Heart right ventricle (tissue), 16 donors: ENCODE data around the gene STPG3. TPM values are rescaled to one million over a fixed set of nuclear protein-coding genes. Genes with fewer than 3 reads are reported as not detected.

ENCODE experiments used
- ATAC-seq, 8 donors: fragments of 200-7000 bp; cut with Tn5 transposase; one replicate each; pipeline ENCODE4 v1.9.1; 2020; ENCODE audit warnings: mild to moderate bottlenecking in 8 of 8, moderate library complexity in 8 of 8, moderate number of reproducible peaks in 1 of 8
- DNase-seq, 2 donors: peaks; one replicate each; pipeline ENCODE4 v3.0.0-alpha.2; 2020
- H3K27ac ChIP-seq, 10 donors: fragments of 200-600 bp; sonication (generic) in 2 of 10; one replicate each; pipeline versions ENCODE4 v1.5.0 to v1.8.0; 2020 to 2022; ENCODE audit warnings: mild to moderate bottlenecking in 3 of 10
- H3K27me3 ChIP-seq, 7 donors: fragments of 200-600 bp; one replicate each; pipeline ENCODE4 v1.8.0; 2021 to 2022; ENCODE audit warnings: mild to moderate bottlenecking in 2 of 7
- H3K36me3 ChIP-seq, 9 donors: fragments of 200-600 bp; sonication (generic) in 1 of 9; one replicate each; pipeline versions ENCODE4 v1.5.0 to v1.8.0; 2020 to 2022; ENCODE audit warnings: mild to moderate bottlenecking in 2 of 9
- H3K4me1 ChIP-seq, 9 donors: fragments of 200-600 bp; sonication (generic) in 1 of 9; one replicate each; pipeline versions ENCODE4 v1.5.0 to v1.8.0; 2020 to 2022; ENCODE audit warnings: mild to moderate bottlenecking in 4 of 9
- H3K4me3 ChIP-seq, 10 donors: fragments of 200-600 bp; sonication (generic) in 2 of 10; one replicate each; pipeline versions ENCODE4 v1.5.0 to v1.8.0; 2020 to 2022; ENCODE audit warnings: mild to moderate bottlenecking in 7 of 10, moderate library complexity in 2 of 10
- H3K9me3 ChIP-seq, 11 donors: fragments of 200-600 bp in 10 of 11; sonication (generic) in 2 of 11; one replicate each; pipeline versions ENCODE4 v1.5.0 to v1.8.0; 2013 to 2022; ENCODE audit warnings: mild to moderate bottlenecking in 2 of 11, control low read depth in 1 of 11, moderate library complexity in 1 of 11
- WGBS, 2 donors: extraction: QIAGEN DNeasy Blood & Tissue Kit; methylation state at CpG; one replicate each; pipeline ENCODE4 v1.1.7; 2013; ENCODE audit warnings: inconsistent platforms in 1 of 2; 5-methylcytosine and 5-hydroxymethylcytosine counted together
- intact Hi-C, 10 donors: fragments of 100-400 bp; cut with DNase I; formaldehyde crosslinking; loops; one replicate each; pipeline versions ENCODE4 v1.11.1 to v1.14.2; 2022
- polyA plus RNA-seq, 2 donors: library from polyadenylated mRNA; stranded (reverse); fragments of 200-250 nt; gene quantifications; one replicate each; pipeline ENCODE4 v1.2.3, GENCODE V29; 2013
- total RNA-seq, 10 donors: library from RNA; stranded (reverse); fragmentation: NEBNext Ultra II Directional in 3 of 10; extraction: Animal tissue kit (Norgen Biotek cat#: 25700) in 3 of 10; gene quantifications; one replicate each; pipeline versions ENCODE4 v1.2.1 to v1.2.4, GENCODE V29; 2021 to 2023
- TF ChIP-seq, protein P1 (sequence below), 9 donors: fragments of 200-600 bp; sonication (generic) in 2 of 9; IDR thresholded peaks; one replicate each; pipeline versions ENCODE4 v1.5.0 to v1.8.0; 2021 to 2022; ENCODE audit warnings: antibody characterized with exemption in 9 of 9, mild to moderate bottlenecking in 5 of 9, moderate library complexity in 1 of 9
- donor health status: Arrhythmogenic right ventricular cardiomyopathy.
- donor health status: ischemic (EF 13 %, LVEDD 7.1; RV severe dilation, severe dysfunction).
- donor health status: healthy with polysubstance abuse.
- donor health status: DM: no; HTN: yes; CAD: no.
- donor health status: DM: no; HTN: no; CAD: no.
- donor health status: ischemic (EF 25% LVEDD 6.9; RV normal size, moderate dysfunction).
- donor health status: ischemic (EF 25% LVEDD 5.7; RV mildly dilated, moderate dysfunction).
- donor health status: healthy.
- donor health status: DM: yes; HTN: yes; CAD: no.
- donor health status: Ischemic cardiomyopathy.
- donor health status: ischemic (EF 35%, LVEDD 5.7; RV mildly dilated, moderate dysfunction).
- donor health status: nonischemic (EF 11% LVEDD 7.7; RV severe dilation, severe dysfunction).
- donor health status: DM: yes; HTN: yes; CAD: no.
- donor health status: PGD.
- donor health status: ischemic (EF 29% LVEDD 5.4; RV normal size, mild dysfunction).
- donor health status: nonischemic (EF 23%, LVEDD 6.1; RV moderate dilation, normal function).

The STPG3 gene
- total and polyA plus RNA-seq, 12 donors, result 0.24 to 0.44 (median 0.32) TPM; not detected in 8

DNA sequence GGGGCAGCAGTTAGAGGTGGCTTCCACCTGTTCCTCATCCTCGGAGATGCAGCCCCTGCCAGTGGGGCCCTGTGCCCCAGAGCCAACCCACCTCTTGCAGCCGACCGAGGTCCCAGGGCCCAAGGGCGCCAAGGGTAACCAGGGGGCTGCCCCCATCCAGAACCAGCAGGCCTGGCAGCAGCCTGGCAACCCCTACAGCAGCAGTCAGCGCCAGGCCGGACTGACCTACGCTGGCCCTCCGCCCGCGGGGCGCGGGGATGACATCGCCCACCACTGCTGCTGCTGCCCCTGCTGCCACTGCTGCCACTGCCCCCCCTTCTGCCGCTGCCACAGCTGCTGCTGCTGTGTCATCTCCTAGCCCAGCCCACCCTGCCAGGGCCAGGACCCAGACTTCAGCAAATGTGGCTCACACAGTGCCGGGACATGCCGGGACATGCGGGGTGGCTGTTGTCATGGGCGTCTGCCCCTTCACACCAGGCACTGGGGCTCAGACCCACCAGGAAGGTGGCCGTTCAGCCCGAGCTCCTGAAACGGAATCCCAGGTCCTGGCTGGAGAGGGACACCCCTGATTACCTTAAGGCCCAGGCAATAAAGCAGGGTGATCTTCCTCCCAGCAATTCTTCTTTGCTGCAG is 25.3 kb upstream of the STPG3 start:
- Histone ChIP-seq H3K9me3 (no peaks in the 10 kb centered on the region), H3K27ac (no peak overlapping the region), H3K27me3 (peaks cover 7 to 33% (median 29%) of the 10 kb centered on the region in 7 donors), H3K36me3 (no peaks in the 10 kb centered on the region), H3K4me3 (no peak overlapping the region), H3K4me1 (peaks cover 7 to 32% (median 24%) of the 10 kb centered on the region in 9 donors)
- DNase-seq (no peak), ATAC-seq (no peak)
- intact Hi-C loops, result loop anchor here in 8 of 10 donors (2.0 to 5.0 kb wide), 8 partner anchors 34 to 109 kb away; partner anchors contain the start of genes ANAPC2 (in 2 of the 8) and SSNA1 (in 2 of the 8)
- 76 to 84% methylated on average over 21 of the region's 21 CpGs for WGBS, 2 donors
- TF ChIP-seq, protein P1, sequence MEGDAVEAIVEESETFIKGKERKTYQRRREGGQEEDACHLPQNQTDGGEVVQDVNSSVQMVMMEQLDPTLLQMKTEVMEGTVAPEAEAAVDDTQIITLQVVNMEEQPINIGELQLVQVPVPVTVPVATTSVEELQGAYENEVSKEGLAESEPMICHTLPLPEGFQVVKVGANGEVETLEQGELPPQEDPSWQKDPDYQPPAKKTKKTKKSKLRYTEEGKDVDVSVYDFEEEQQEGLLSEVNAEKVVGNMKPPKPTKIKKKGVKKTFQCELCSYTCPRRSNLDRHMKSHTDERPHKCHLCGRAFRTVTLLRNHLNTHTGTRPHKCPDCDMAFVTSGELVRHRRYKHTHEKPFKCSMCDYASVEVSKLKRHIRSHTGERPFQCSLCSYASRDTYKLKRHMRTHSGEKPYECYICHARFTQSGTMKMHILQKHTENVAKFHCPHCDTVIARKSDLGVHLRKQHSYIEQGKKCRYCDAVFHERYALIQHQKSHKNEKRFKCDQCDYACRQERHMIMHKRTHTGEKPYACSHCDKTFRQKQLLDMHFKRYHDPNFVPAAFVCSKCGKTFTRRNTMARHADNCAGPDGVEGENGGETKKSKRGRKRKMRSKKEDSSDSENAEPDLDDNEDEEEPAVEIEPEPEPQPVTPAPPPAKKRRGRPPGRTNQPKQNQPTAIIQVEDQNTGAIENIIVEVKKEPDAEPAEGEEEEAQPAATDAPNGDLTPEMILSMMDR (IDR thresholded peaks at IDR 0.05), result no peak

DNA sequence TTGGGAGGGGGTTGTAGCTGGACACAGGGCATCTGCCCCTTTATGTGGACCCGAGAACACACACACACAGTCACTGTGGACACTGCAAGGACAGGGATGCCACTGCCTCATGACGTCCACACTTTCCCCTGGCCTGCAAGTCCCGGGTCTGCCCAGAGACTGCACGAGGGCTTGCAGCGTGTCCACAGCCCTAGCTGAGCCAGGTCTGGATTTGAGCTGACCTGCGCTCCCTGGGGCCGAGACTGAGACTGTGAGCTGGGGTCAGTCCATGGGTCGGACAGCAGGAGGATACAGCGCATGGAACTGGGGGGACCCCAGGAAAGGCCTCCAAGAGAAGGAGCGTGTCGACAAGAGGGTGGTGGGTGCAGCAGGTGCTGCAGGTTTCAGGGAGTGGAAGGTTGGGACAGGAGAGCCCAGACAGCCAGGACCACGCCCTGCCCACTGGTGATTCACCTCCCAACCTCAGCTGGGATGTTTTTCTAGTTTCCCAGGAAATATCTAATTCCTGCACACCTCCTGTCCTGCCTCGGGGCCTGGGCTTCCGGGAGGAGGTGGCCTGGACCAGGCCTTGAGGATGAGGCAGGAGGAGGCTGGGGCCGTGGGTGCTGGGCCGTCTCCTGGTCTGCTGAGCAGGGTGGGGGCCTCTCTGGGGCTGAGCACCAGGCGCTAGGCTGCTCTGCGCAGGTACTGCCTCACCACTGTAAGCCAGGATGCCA is 24.6 kb upstream of the STPG3 start:
- Histone ChIP-seq H3K4me3 (no peak overlapping the region), H3K27ac (no peak overlapping the region), H3K4me1 (peaks cover 7 to 27% (median 21%) of the 10 kb centered on the region in 9 donors), H3K9me3 (no peaks in the 10 kb centered on the region), H3K27me3 (peaks cover 9 to 36% (median 35%) of the 10 kb centered on the region in 7 donors), H3K36me3 (no peaks in the 10 kb centered on the region)
- TF ChIP-seq, protein P1 (IDR thresholded peaks at IDR 0.05), result no peak
- no peak for ATAC-seq
- WGBS, 2 donors, result 74 to 78% methylated on average over 18 of the region's 18 CpGs
- DNase-seq, result no peak
- intact Hi-C loops, result loop anchor here in 8 of 10 donors (1.0 to 5.0 kb wide), 8 partner anchors 34 to 110 kb away; partner anchors contain the start of genes ANAPC2 (in 1 of the 8) and SSNA1 (in 1 of the 8)

DNA sequence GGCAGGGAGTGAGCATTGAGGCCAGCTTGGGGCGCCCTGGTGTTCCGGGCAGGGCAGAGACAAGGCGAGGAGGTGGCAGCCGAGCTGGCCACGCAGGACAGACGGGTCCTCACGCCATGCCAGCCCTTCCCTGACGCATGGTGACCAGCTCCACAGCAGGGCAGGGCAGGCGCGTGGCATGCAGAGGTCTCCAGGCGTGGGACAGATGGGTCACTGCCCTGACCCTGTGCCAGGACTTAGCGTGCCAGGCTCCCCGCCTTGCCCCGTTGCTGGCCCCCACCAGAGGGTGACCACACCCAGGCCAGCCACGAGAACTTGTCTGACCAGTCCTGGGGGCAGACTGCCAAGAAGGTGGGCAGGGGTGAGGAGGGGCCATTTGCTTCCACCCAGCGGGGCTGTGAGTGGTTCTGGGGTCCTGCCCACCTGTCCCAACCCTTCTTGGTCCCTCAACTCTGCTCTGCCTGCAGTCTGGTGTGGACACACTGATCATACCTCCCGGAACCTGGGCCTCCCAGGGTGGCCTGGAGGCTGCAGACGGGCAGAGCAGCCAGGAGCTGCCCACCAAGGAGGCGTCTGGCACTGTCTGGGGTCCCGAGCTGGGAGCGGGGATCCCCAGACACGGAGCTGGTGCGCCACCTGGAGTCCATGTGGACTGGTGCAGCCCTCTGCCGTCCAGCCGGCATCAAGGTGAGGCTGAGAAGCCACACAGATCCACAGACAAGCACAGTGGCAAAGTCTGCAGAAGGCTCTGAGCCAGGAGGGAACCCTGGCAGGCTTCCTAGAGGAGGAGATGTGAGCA is 23.8 kb upstream of the STPG3 start, which contains the start of gene RNF224:
RNF224 (plus strand) TSS at position 449 of the 799 bp plus-strand sequence. CDS start 834 bp downstream, outside the sequence.
- DNase-seq (peak; percentile 65 to 78), ATAC-seq (peak in 5 of 8 donors; percentile 12 to 34 (median 25))
- 41% methylated on average over 25 of the region's 25 CpGs for WGBS, 2 donors
- Histone ChIP-seq H3K4me3 (no peak within 1 kb of the TSS), H3K4me1 (peaks cover 7 to 24% (median 18%) of the 10 kb centered on the region in 9 donors), H3K9me3 (no peaks in the 10 kb centered on the region), H3K27me3 (peaks cover 16 to 44% (median 43%) of the 10 kb centered on the region in 7 donors), H3K27ac (no peak within 1 kb of the TSS), H3K36me3 (no peaks in the 10 kb centered on the region)
- TF ChIP-seq, protein P1 (IDR thresholded peaks at IDR 0.05), result peak; percentile 76 to 93 (median 88)
- intact Hi-C loops, result loop anchor here in 8 of 10 donors (1.0 to 5.0 kb wide), 8 partner anchors 35 to 110 kb away; partner anchors contain the start of genes ANAPC2 (in 1 of the 8) and SSNA1 (in 1 of the 8)
